Bronchial epithelial cell (primary cell): ENCODE measurements around the gene INPPL1. TPM values are rescaled to one million over a fixed set of nuclear protein-coding genes. Genes with fewer than 3 reads are reported as not detected.

Experiments
- DNase-seq: peaks from one replicate; pipeline ENCODE4 v3.0.0-alpha.2; 2010; ENCODE audit warnings: low read depth
- FAIRE-seq: peaks from 2 replicates; lab custom pipeline; 2011; peaks lifted over from hg19 to GRCh38; lab: Jason Lieb, UNC
- H3K27me3 ChIP-seq: 2 replicates; pipeline ENCODE4 v1.5.1; 2011; ENCODE audit warnings: low read length; ENCODE audit not compliant: control insufficient read depth, insufficient read depth
- H3K36me3 ChIP-seq: 2 replicates; pipeline ENCODE4 v1.5.1; 2011; ENCODE audit warnings: low read length; ENCODE audit not compliant: control insufficient read depth, insufficient read depth
- H3K4me3 ChIP-seq: 2 replicates; pipeline ENCODE4 v1.5.1; 2011; ENCODE audit warnings: mild to moderate bottlenecking, low read depth, low read length, control low read depth
- total RNA-seq: library from RNA; depleted of rRNA; stranded (reverse); fragments of >200 nt; gene quantifications from 2 replicates; pipeline ENCODE4 v1.2.1, GENCODE V29; 2014
- TF ChIP-seq, protein P1 (sequence below): IDR thresholded peaks from 2 replicates; pipeline ENCODE4 v1.5.1; 2011; ENCODE audit warnings: mild to moderate bottlenecking, moderate library complexity, low read length, control low read depth, inconsistent platforms; ENCODE audit not compliant: insufficient read depth, severe bottlenecking

Gene INPPL1
- total RNA-seq, 1 donor from 2014 or later, result 12.6 TPM

DNA sequence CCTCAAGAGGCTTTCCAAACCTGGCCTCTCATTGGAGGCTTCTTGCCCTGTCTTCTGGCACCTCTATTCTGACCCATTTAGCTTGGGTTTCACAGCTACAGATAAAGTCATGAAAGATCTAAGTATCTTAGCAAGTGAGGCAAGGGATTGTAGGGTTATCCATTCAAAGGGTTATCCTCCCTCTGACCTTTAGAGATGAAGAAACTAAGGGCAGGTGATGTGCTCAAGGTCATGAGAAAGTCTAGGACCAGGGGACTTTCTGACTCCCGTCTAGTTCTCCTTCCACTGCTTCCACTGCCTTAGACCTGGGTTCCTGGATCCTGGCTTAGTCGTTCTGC is 12.2 kb downstream of the INPPL1 start:
- FAIRE-seq (no peak), DNase-seq (no peak)
- H3K36me3 ChIP-seq, result peaks cover 48% of the 10 kb centered on the region

DNA sequence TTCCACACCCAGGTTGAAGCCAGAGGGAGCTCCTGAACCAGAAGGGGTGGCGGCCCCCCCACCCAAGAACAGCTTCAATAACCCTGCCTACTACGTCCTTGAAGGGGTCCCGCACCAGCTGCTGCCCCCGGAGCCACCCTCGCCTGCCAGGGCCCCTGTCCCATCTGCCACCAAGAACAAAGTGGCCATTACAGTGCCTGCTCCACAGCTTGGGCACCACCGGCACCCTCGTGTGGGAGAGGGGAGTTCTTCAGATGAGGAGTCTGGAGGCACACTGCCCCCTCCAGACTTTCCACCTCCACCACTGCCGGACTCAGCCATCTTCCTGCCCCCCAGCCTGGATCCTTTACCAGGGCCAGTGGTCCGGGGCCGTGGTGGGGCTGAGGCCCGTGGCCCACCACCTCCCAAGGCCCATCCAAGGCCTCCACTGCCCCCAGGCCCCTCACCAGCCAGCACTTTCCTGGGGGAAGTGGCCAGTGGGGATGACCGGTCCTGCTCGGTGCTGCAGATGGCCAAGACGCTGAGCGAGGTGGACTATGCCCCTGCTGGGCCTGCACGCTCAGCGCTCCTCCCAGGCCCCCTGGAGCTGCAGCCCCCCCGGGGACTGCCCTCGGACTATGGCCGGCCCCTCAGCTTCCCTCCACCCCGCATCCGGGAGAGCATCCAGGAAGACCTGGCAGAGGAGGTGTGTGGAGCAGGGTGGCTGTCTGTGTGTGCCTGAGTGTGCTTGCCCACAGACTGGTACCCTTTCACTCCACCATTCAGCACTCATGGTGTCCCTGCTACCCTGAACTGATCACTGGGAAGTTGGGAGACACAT is 12.8 kb downstream of the INPPL1 start:
- TF ChIP-seq, protein P1, sequence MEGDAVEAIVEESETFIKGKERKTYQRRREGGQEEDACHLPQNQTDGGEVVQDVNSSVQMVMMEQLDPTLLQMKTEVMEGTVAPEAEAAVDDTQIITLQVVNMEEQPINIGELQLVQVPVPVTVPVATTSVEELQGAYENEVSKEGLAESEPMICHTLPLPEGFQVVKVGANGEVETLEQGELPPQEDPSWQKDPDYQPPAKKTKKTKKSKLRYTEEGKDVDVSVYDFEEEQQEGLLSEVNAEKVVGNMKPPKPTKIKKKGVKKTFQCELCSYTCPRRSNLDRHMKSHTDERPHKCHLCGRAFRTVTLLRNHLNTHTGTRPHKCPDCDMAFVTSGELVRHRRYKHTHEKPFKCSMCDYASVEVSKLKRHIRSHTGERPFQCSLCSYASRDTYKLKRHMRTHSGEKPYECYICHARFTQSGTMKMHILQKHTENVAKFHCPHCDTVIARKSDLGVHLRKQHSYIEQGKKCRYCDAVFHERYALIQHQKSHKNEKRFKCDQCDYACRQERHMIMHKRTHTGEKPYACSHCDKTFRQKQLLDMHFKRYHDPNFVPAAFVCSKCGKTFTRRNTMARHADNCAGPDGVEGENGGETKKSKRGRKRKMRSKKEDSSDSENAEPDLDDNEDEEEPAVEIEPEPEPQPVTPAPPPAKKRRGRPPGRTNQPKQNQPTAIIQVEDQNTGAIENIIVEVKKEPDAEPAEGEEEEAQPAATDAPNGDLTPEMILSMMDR, result no peak
- H3K36me3 ChIP-seq, result peaks cover 42% of the 10 kb centered on the region
- H3K4me3 ChIP-seq, result no peak overlapping the region
- FAIRE-seq, result peak; percentile 40
- peaks cover 18% of the 10 kb centered on the region for H3K27me3 ChIP-seq
- DNase-seq, result no peak

More for the DNA sequence above, 12.2 kb downstream of the INPPL1 start:
- peaks cover 13% of the 10 kb centered on the region for H3K27me3 ChIP-seq
- no peak overlapping the region for H3K4me3 ChIP-seq
- TF ChIP-seq, protein P1, result no peak

DNA sequence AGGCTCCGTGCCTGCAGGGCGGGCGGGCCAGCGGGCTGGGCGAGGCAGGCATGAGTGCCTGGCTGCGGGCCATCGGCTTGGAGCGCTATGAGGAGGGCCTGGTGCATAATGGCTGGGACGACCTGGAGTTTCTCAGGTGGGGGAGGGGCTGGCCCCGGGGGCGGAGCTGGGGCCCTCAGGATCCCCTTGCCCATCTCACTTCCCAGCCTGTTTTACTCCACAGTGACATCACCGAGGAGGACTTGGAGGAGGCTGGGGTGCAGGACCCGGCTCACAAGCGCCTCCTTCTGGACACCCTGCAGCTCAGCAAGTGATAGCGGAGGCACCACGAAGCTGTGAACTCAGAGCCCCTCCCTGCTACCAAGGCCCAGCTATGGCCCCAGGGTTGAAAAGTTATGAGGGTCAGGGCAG is 13.5 kb downstream of the INPPL1 start:
- FAIRE-seq (no peak), DNase-seq (peak; percentile 58)
- H3K27me3 ChIP-seq, result peaks cover 20% of the 10 kb centered on the region
- TF ChIP-seq, protein P1, result peak; percentile 92
- H3K36me3 ChIP-seq, result peaks cover 35% of the 10 kb centered on the region
- H3K4me3 ChIP-seq, result no peak overlapping the region

DNA sequence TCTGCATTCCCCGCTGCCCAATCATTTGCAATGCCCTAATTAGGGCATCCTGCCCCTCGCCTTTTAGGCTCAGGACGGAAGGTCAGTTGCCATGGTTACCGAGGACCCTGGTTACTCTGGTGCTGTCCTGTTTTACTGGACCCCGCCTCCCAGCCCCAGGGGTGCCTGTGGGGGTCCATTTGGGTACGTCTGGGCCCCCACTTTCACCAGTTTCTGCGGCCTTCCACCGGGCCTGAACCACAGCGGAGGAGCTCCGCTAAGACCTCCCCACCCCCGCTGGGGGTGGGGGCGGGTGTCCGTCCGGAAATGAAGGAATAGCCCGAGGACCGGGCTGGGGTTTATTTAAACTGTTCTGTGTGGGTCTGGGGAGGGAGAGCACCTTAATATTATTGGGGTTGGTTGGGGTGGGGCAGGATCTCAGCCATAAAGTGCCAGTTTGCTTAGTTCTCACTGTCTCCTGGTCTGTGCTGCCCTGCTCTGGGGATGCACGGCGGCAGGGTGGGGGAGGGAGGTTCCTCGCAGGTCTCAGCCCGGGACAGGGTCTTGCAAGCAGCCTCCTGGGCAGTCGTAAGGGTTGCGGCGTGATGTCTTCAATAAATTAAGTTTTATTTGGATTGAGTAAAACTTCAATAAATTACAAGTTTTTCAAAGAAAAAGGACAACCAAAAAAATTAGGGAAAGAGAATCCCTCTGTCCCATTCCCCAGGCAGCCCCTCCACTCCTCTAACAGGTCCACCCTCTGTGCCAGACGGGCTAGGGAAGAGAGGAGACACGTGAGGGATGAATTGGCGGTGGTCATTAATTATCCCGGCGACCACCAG is 14.1 kb downstream of the INPPL1 start:
- TF ChIP-seq, protein P1, result no peak
- Histone ChIP-seq H3K27me3 (peaks cover 26% of the 10 kb centered on the region), H3K36me3 (peaks cover 29% of the 10 kb centered on the region), H3K4me3 (no peak overlapping the region)
- FAIRE-seq (no peak), DNase-seq (no peak)

DNA sequence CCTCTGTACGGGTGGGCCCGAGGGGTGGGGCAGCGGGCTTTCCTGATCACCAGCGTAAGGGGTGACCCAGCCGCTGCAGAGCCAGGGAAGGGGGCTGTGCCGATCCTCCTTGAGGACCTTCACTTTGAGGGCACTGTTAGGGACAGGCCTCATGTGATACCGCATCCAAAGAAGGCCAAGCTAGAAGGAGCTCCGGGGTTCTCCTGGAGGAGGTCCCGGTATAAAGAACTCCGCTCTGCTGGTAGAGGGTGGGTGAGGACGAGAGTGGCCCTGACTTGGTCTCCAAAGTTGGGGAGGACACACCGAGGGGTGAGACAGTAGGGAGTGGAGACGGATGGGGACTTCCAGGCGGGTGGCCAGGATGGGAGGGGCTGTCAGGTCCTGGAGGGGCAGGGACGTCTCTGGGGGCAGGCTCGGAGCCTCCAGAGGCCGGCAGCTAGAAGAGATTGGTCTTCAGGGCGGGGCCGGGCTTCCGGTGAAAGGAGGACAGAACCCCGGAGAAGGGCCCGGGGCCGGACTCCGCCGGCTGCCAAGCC is 14.8 kb downstream of the INPPL1 start:
- peaks cover 24% of the 10 kb centered on the region for H3K36me3 ChIP-seq
- no peak for FAIRE-seq
- TF ChIP-seq, protein P1, result no peak
- H3K27me3 ChIP-seq, result peaks cover 29% of the 10 kb centered on the region
- peak overlapping the region; percentile 17 for H3K4me3 ChIP-seq
- DNase-seq, result no peak
